ENCODE results near the gene PHF21A.
A peak's percentile ranks its signal among the peaks of the same experiment; 100 is the strongest.

PHF21A gene

GRCh38 chr11:45918962-45919675 is 202.1 kb downstream of the PHF21A start:
- peak overlapping the region; percentile 91 for H3K4me2 ChIP-seq (ENCODE audit: low read depth, low read length, poor library complexity, severe bottlenecking)
- peaks cover 23% of the 10 kb centered on the region for H3K79me2 ChIP-seq (ENCODE audit: insufficient read depth, low read length)
- H3K9me3 ChIP-seq (ENCODE audit: insufficient read depth, low read depth, low read length): no peaks in the 10 kb centered on the region
- peaks cover 3% of the 10 kb centered on the region; the same call in 1 of the 2 replicates for H3F3A ChIP-seq (ENCODE audit: low read depth)
- no peaks in the 10 kb centered on the region for H3K9me2 ChIP-seq (replicated peaks; ENCODE audit: low read depth, low read length)
- H3K4me1 ChIP-seq (ENCODE audit: insufficient read depth, low read length, poor library complexity, severe bottlenecking): peaks cover 29% of the 10 kb centered on the region
- TF ChIP-seq EZH2phosphoT487 (IDR thresholded peaks at IDR 0.05; ENCODE audit: borderline replicate concordance): no peak
- H3K27me3 ChIP-seq (ENCODE audit: insufficient read depth, low read length, poor library complexity, severe bottlenecking): no peaks in the 10 kb centered on the region
- peak overlapping the region; percentile 89 for H3K9ac ChIP-seq (ENCODE audit: low read depth, low read length, poor library complexity, severe bottlenecking)
- H2AFZ ChIP-seq (ENCODE audit: low read length): peak overlapping the region; percentile 96
- peaks cover 22% of the 10 kb centered on the region for H4K20me1 ChIP-seq (ENCODE audit: insufficient read depth, low read length, poor library complexity, severe bottlenecking)
- peaks cover 5% of the 10 kb centered on the region; the same call in 1 of the 2 replicates for H3K36me3 ChIP-seq (ENCODE audit: insufficient read depth, low read length)
- peak overlapping the region; percentile 94 for H3K4me3 ChIP-seq (ENCODE audit: low read length, poor library complexity, severe bottlenecking)

DNA sequence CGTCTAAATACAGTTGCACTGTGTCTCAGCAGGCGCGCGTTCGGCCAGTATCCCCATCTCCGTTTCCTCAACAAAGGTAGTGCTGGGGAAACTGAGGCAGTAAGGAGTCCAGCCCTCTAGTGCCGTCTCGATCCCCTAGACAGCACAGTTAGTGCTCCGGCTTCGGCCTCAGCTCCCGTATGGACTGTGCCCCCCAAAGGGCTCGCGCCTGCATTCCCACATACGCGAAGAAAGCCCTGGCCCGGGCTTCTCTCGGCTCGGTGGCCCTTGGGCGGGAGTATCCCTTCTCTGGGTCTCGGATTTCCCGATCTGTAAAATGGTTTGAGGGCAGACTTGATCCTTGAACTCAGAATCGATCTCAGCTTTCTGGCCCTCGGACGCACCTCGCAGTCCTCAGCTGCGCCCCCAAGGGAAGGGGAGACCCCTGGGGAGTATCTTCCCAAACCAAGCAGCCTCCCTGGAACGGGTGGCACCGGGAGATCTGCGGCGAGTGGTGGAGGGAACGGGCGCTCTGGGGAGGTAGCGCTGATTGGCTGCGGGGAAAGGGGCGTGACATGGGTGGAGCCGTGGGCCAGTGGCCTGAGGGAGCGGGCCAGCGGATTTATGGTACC is 202.8 kb downstream of the PHF21A start:
- no peaks in the 10 kb centered on the region for H3K9me3 ChIP-seq (ENCODE audit: insufficient read depth, low read depth, low read length)
- H3K9ac ChIP-seq (ENCODE audit: low read depth, low read length, poor library complexity, severe bottlenecking): peak overlapping the region; percentile 89
- H3F3A ChIP-seq (ENCODE audit: low read depth): peaks cover 3% of the 10 kb centered on the region; the same call in 1 of the 2 replicates
- H3K4me3 ChIP-seq (ENCODE audit: low read length, poor library complexity, severe bottlenecking): peak overlapping the region; percentile 94
- peak overlapping the region; percentile 91 for H3K4me2 ChIP-seq (ENCODE audit: low read depth, low read length, poor library complexity, severe bottlenecking)
- H4K20me1 ChIP-seq (ENCODE audit: insufficient read depth, low read length, poor library complexity, severe bottlenecking): peaks cover 22% of the 10 kb centered on the region
- H3K9me2 ChIP-seq (replicated peaks; ENCODE audit: low read depth, low read length): no peaks in the 10 kb centered on the region
- peaks cover 12% of the 10 kb centered on the region; the same call in 1 of the 2 replicates for H3K36me3 ChIP-seq (ENCODE audit: insufficient read depth, low read length)
- no peak for TF ChIP-seq EZH2phosphoT487 (IDR thresholded peaks at IDR 0.05; ENCODE audit: borderline replicate concordance)
- TF ChIP-seq, protein P1, sequence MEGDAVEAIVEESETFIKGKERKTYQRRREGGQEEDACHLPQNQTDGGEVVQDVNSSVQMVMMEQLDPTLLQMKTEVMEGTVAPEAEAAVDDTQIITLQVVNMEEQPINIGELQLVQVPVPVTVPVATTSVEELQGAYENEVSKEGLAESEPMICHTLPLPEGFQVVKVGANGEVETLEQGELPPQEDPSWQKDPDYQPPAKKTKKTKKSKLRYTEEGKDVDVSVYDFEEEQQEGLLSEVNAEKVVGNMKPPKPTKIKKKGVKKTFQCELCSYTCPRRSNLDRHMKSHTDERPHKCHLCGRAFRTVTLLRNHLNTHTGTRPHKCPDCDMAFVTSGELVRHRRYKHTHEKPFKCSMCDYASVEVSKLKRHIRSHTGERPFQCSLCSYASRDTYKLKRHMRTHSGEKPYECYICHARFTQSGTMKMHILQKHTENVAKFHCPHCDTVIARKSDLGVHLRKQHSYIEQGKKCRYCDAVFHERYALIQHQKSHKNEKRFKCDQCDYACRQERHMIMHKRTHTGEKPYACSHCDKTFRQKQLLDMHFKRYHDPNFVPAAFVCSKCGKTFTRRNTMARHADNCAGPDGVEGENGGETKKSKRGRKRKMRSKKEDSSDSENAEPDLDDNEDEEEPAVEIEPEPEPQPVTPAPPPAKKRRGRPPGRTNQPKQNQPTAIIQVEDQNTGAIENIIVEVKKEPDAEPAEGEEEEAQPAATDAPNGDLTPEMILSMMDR (conservative IDR thresholded peaks at IDR 0.05; ENCODE audit: low read length): no peak
- peaks cover 29% of the 10 kb centered on the region for H3K4me1 ChIP-seq (ENCODE audit: insufficient read depth, low read length, poor library complexity, severe bottlenecking)
- peaks cover 23% of the 10 kb centered on the region for H3K79me2 ChIP-seq (ENCODE audit: insufficient read depth, low read length)
- no peaks in the 10 kb centered on the region for H3K27me3 ChIP-seq (ENCODE audit: insufficient read depth, low read length, poor library complexity, severe bottlenecking)
- H2AFZ ChIP-seq (ENCODE audit: low read length): peak overlapping the region; percentile 96

DNA sequence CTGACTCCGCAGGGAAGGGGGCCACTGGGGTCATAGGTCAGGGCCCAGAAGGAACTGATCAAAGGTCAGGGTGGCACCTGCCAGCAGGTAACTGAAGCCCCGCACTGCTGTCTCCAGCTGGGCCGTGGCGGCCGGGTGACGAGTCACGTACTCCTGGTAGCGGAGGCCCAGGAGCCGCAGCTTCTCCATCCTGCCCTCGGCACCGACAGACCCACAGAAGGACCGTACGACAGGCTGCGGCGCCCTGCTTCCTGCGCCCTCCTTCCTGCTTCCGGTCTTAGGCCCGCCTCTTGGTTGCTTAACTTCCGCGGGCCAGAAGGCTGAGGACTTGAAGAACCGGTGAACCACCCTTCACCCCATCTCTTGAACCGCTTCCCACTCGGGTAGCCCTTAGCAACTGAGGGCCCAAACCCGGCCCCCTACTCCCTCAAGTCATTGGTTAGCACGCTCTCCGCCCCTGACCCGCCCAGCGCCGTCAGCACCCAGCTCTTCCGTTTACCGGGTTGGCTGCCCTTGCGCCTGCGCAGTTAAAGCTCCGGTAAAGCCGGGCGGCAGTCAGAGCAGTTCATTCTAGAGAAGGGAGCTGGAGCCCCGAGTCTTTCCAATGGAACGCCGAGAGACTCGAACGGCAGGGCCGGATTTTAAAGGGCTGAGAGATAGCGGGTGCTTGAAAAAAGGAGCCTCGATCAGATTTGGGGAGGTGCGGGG is 203.5 kb downstream of the PHF21A start, which contains the start of gene PEX16:
Gene PEX16 (minus strand): TSS at position 255 of the 708 bp plus-strand sequence. CDS start 66 bp downstream, at position 189.
- H3K9ac ChIP-seq (ENCODE audit: low read depth, low read length, poor library complexity, severe bottlenecking): peak within 1 kb of the TSS; percentile 89
- H3K9me3 ChIP-seq (ENCODE audit: insufficient read depth, low read depth, low read length): no peaks in the 10 kb centered on the region
- peak within 1 kb of the TSS; percentile 94 for H3K4me3 ChIP-seq (ENCODE audit: low read length, poor library complexity, severe bottlenecking)
- no peaks in the 10 kb centered on the region for H3K27me3 ChIP-seq (ENCODE audit: insufficient read depth, low read length, poor library complexity, severe bottlenecking)
- peaks cover 29% of the 10 kb centered on the region for H3K4me1 ChIP-seq (ENCODE audit: insufficient read depth, low read length, poor library complexity, severe bottlenecking)
- TF ChIP-seq, protein P1 (conservative IDR thresholded peaks at IDR 0.05; ENCODE audit: low read length): no peak
- TF ChIP-seq EZH2phosphoT487 (IDR thresholded peaks at IDR 0.05; ENCODE audit: borderline replicate concordance): no peak
- peak within 1 kb of the TSS; percentile 96 for H2AFZ ChIP-seq (ENCODE audit: low read length)
- no peaks in the 10 kb centered on the region for H3K9me2 ChIP-seq (replicated peaks; ENCODE audit: low read depth, low read length)
- peaks cover 17% of the 10 kb centered on the region; the same call in 1 of the 2 replicates for H3K36me3 ChIP-seq (ENCODE audit: insufficient read depth, low read length)
- H3F3A ChIP-seq (ENCODE audit: low read depth): peaks cover 3% of the 10 kb centered on the region; the same call in 1 of the 2 replicates
- H3K79me2 ChIP-seq (ENCODE audit: insufficient read depth, low read length): peaks cover 23% of the 10 kb centered on the region
- H4K20me1 ChIP-seq (ENCODE audit: insufficient read depth, low read length, poor library complexity, severe bottlenecking): peaks cover 22% of the 10 kb centered on the region
- H3K4me2 ChIP-seq (ENCODE audit: low read depth, low read length, poor library complexity, severe bottlenecking): peak within 1 kb of the TSS; percentile 91
